GM19025 (cell line): ENCODE results near the gene SERTAD2.

ENCODE experiments used
- ATAC-seq: cut with Tn5 transposase; IDR thresholded peaks from one replicate; pipeline ENCODE4 v1.9.1; 2021; ENCODE audit warnings: mild to moderate bottlenecking, low read depth, moderate library complexity; ENCODE audit not compliant: unreplicated experiment

Gene SERTAD2

DNA sequence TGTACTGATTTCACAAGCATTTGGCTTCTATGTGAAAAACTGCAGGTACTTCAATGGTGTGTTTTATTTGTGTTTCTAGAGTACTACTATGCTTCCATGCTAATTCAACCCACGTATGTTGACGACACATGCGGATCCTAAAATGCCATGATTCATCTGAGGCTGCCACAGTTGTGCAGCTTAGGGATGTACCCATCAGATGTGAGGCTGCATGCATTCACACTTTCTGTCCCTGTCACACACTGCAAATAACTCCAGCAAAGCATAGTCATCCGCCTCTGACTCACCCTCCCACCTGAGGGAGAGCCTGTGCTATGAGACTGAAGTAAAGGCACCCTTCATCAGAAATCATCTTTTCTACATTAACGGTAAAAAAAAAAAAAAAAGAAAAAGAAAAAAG lies 22.1 kb upstream of the SERTAD2 start:
- no peak for ATAC-seq

- ATAC-seq: no peak
Measured at GRCh38 chr2:64672708-64673107, 19.0 kb upstream of the SERTAD2 start.

- ATAC-seq: no peak
Measured at GRCh38 chr2:64670047-64670446, 16.3 kb upstream of the SERTAD2 start.

GRCh38 chr2:64669288-64669687 lies 15.6 kb upstream of the SERTAD2 start:
- ATAC-seq: no peak

GRCh38 chr2:64668542-64668941 lies 14.8 kb upstream of the SERTAD2 start:
- ATAC-seq: no peak

DNA sequence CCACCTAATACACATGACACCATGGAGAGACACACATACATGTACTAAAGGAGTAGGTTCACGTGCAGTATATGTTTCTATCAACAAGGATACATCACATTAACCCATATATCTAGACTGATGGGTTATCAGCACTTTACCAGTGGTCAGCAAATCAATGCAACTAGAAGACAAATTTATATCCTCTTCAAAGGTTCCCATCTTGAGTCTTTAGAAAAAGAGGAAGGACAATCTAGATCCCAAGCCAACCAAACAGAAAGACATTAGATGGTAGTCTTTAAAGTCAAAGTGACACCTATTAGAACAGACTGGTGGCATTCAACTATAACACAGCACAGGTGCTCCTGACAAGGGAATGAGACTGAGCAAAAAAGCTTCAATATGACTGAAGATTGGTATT lies 13.8 kb upstream of the SERTAD2 start:
- ATAC-seq: no peak

- ATAC-seq: peak; percentile 57
Measured at GRCh38 chr2:64666810-64667438, 13.2 kb upstream of the SERTAD2 start.

DNA sequence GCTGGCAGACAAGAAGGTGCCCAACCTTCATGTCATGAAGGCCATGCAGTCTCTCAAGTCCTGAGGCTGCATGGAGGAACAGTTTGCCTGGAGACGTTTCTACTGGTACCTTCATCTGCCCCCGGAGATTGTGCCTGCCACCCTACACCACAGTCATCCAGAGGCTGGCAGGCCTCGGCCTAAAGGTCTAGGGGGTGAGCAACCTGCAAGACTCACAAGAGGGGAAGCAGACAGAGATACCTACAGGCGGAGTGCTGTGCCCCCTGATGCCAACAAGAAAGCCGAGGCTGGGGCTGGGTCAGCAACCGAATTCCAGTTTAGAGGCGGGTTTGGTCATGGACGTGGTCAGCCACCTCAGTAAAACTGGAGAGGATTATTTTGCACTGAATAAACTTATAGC lies 12.0 kb upstream of the SERTAD2 start:
- no peak for ATAC-seq

GRCh38 chr2:64663402-64663801 lies 9.7 kb upstream of the SERTAD2 start:
- ATAC-seq: no peak

DNA sequence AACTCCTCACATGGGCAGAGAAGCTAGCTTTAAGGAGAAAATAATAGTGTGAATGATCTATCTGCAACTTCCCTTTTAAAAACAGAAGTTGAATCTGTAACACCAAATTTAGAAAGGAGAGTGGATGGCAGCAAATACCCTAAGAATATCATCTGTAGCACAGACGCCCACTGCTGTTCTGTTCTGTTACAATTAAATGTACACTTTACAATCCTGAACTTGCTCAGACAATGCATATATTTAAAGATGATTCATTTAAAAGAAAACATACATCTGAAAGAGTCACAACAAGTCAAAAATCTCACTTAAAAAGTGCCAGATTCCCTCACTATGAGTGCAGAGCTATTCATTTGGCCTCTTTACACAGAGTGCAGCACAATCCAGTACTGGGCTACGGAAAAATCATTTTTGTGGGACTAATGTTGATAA lies 8.0 kb upstream of the SERTAD2 start:
- ATAC-seq: no peak

DNA sequence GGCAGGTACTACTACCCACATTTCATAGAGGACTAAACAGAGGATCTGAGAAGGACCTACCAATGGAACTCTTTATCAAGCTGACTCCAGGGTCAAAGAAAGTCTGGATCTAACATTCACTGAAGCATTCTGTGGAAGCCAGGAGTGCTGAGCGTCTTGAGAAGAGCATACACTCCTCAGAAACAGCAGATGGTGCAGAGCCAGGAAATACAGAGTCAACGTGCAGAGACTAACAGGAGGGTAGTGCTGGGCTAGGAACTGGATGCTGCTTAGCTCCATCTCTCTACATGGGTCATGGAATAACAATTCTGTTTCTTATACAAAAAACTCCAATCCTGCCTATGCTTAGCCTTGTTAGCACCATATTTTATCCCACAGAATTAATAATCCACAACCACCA lies 5.5 kb upstream of the SERTAD2 start:
- ATAC-seq: no peak

- no peak for ATAC-seq
Measured at GRCh38 chr2:64658269-64658668, 4.6 kb upstream of the SERTAD2 start.

GRCh38 chr2:64657411-64657810 lies 3.7 kb upstream of the SERTAD2 start:
- no peak for ATAC-seq

GRCh38 chr2:64656379-64656778 lies 2.7 kb upstream of the SERTAD2 start:
- no peak for ATAC-seq

GRCh38 chr2:64655873-64656272 lies 2.2 kb upstream of the SERTAD2 start:
- no peak for ATAC-seq

DNA sequence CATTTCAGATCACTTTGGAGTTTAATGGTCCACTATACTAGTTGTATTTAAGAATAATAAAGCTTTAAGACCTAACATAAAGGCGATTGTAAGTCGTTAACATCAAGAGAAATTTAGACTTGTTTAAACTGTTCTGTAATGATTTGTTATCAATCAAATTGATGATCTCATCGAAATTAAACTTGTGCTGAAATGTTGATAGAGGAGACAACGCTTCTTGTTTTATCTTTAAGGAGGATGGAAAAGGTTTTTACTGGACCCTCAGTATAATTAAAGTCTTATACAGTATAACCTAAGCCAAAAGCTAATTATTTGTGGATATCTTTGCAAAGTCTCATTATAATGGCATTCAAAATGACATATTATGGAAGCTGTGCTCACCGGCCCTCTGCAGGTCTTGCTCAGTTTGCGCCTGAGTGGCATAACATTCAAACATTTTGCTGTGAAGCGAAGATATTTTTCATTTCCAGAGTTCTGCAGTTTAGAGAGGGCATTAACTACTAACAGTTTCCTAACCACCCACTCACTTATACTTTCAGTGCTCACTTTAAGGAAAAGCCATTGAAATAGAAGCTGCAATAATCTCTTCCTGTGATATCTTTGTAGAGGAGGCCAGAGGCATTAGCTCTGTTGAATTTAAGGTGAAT lies 1.4 kb upstream of the SERTAD2 start:
- no peak for ATAC-seq

DNA sequence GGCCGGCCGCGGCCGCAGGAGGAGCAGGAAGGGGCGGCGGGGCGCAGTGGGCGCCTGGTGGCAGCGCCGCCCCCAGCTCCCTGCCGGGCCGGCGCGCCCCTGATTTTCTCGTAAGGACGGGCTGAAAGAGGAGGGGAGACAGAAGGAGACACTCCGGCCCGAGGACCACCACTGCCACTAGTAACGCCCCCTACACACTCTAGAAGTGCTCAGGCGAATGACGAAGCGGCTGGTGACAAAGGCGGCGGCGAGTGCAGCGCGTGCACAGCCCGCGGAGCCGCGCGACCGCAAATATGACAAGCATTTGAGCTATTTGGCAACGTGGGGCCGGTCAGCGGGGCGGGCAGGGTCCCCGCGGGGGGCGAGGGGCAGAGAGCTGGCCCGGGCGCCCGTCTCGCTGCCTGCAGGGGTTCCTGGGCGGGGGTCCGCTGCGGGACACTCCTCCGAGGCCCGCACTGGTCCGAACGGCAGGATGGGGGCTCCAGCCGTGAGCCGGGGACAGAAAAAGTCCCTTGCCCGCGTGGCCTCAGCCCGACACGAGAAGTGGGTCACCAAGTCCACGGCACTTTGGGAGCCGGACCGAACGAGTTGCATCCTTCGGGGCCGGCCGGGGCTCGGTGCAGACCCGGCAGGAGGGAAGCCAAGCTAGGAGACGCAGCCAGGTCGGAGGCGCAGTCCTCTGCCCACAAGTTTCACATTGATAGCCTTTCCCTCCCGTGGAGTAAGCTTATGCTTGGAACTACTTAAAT lies 524 bp upstream of the SERTAD2 start:
- ATAC-seq: peak; percentile 2

DNA sequence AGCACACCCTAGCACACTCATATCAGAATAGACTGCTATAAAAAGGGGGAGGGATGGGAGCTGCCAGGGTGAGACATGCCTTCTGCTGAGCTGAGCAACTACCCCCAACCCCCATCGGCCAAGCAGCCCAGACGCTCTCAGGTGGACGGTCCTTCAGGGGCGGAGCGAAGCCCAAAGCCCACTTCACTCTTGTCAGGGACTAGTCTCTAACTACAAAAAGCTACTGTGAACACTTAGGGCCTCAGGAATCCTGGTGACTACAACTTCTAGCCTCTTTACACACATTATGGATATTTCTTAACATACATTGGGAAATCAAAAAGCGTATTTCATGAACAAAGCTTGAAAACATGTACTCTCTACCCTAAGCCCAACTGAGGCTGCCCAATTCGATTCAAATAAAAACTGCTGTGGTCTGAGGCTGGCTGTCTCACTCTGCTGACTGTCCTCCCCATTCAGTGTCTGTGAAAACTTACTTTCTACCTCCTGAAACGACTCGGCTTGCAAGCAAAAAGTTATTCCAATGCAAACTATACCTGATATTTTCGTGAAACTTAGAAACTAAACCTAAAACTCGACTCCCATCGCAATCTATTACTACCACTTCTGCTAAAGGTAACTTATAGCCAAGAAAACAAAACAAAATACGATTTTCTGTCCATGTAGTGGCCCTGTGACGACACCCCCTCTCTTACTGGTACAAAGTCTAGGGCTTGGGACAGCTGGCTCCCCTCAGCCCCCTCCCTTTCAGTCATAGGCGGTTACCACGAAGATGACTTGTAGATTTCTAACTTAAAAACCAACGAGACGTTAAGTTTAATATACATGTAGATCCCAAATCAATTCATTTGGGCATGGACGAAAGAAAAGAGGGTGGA lies 1.2 kb downstream of the SERTAD2 start:
- ATAC-seq: no peak

GRCh38 chr2:64651590-64651989 lies 2.1 kb downstream of the SERTAD2 start:
- ATAC-seq: no peak

DNA sequence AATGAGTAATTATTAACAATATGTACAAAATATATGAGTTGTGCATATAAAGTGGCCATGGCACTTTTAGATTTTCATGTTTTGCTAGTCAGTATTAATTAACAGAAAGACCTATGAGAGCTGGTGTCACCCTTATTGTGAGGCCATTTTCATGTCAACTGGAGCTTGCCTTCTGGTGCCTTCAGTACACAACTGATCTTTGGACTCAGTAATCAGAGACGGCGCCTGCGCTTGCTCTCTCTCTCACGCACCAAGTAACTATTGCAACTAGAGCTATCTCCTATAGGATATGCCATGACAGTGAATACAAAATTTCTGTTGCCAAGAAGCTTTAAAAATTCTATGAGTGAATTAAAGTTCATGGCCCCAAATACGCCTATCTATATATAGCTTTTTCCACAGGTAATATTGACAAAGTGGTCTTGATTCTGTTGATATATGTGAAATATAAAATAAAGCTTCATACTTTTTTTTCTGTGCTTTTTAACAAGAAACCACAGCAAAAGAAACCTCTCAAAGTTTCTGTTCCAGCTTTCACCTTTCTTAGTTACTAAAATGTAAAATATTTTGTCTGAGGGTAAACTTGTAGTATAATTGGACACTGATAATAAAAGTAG lies 2.9 kb downstream of the SERTAD2 start:
- ATAC-seq: no peak
